Keratinocyte (primary cell): ENCODE measurements around the gene ARHGAP24.

ENCODE experiments used
- CTCF ChIP-seq, 3 experiments: IDR thresholded peaks in 1 of 3; conservative IDR thresholded peaks in 1 of 3; optimal IDR thresholded peaks in 1 of 3; 2 replicates in 2 of 3; 3 replicates in 1 of 3; pipeline versions ENCODE3 to v1.5.1; 2011; ENCODE audit warnings: low read length in 3 of 3, mild to moderate bottlenecking in 3 of 3, moderate library complexity in 2 of 3, control low read depth in 1 of 3, inconsistent platforms in 1 of 3; ENCODE audit not compliant: insufficient read depth in 2 of 3; ENCODE audit errors: extremely low read depth in 1 of 3
- EZH2 ChIP-seq: IDR thresholded peaks from one replicate; pipeline ENCODE4 v1.6.1; 2012; ENCODE audit warnings: inconsistent platforms, mild to moderate bottlenecking, low read length, moderate library complexity

GRCh38 chr4:85773372-85773771, 298.4 kb downstream of the ARHGAP24 start:
- no peak for TF ChIP-seq CTCF (optimal IDR thresholded peaks at IDR 0.05 in 1 of 3, IDR thresholded peaks at IDR 0.05 in 1 of 3, conservative IDR thresholded peaks at IDR 0.05 in 1 of 3; ENCODE audit: extremely low read depth in 1 of 3, insufficient read depth in 2 of 3, low read length in 3 of 3)
- no peak for TF ChIP-seq EZH2
